K562 (cell line): Measurements from ENCODE around the gene NOX5. TPM values are rescaled to one million over a fixed set of nuclear protein-coding genes. Genes with fewer than 3 reads are reported as not detected.
A peak's percentile ranks its signal among the peaks of the same experiment; 100 is the strongest.

Source experiments
- ATAC-seq: fragments of 200-7000 bp; cut with Tn5 transposase; 3 replicates; pipeline ENCODE4 v1.9.1; 2020; ENCODE audit warnings: moderate library complexity
- BruUV-seq: library from RNA; stranded (reverse); fragments of 400-500 nt; replicated peaks from 2 replicates; lab custom pipeline; 2021; lab: Mats Ljungman, UMichigan
- CTCF ChIA-PET: fragments of 300-600 bp; formaldehyde crosslinking; extraction: SDS; loops from one replicate; lab custom pipeline; 2021; ENCODE audit warnings: low intra/inter-chr PET ratio; lab: Yijun Ruan, JAX
- POLR2A ChIA-PET: fragments of 300-600, 350-650 bp; sonication (Branson Sonifier 250); formaldehyde crosslinking; extraction: SDS; loops from one replicate; lab custom pipeline; 2021; ENCODE audit warnings: antibody characterized with exemption, inconsistent platforms; lab: Yijun Ruan, JAX
- DNase-seq, 4 experiments: peaks; one replicate each; pipeline versions ENCODE4 v3.0.0 to v3.0.0-alpha.2; 2011 to 2018; ENCODE audit warnings: low spot score in 3 of 4, mixed read lengths in 3 of 4; ENCODE audit errors: extremely low read depth in 1 of 4
- FAIRE-seq: peaks from 2 replicates; lab custom pipeline; 2011; peaks lifted over from hg19 to GRCh38; lab: Jason Lieb, UNC
- H2AFZ ChIP-seq: 2 replicates; pipeline ENCODE4 v1.6.0; 2011; ENCODE audit warnings: low read depth, low read length, control low read depth, inconsistent platforms
- H3K27ac ChIP-seq: fragments of 200-600 bp; 3 replicates; pipeline ENCODE4 v1.8.0; 2011; ENCODE audit warnings: low read depth, mild to moderate bottlenecking, control low read depth, inconsistent platforms, low read length, moderate library complexity, mixed read lengths; ENCODE audit errors: extremely low read depth
- H3K27me3 ChIP-seq, 2 experiments: fragments of 300-600 bp in 1 of 2; 2 replicates in 1 of 2; 3 replicates in 1 of 2; pipeline versions ENCODE4 v1.6.0 to v1.8.0; 2011; ENCODE audit warnings: inconsistent platforms in 2 of 2, low read length in 2 of 2, mild to moderate bottlenecking in 1 of 2, mixed read lengths in 1 of 2, moderate library complexity in 1 of 2; ENCODE audit not compliant: control insufficient read depth in 2 of 2, insufficient read depth in 2 of 2
- H3K36me3 ChIP-seq: fragments of 300-600 bp; 3 replicates; pipeline ENCODE4 v1.8.0; 2011; ENCODE audit warnings: mild to moderate bottlenecking, low read length, inconsistent platforms; ENCODE audit not compliant: control insufficient read depth, insufficient read depth
- H3K4me1 ChIP-seq, 2 experiments: fragments of 200-600 bp in 1 of 2; replicated peaks in 1 of 2; 2 replicates in 1 of 2; 3 replicates in 1 of 2; pipeline versions ENCODE4 v1.5.1 to v1.8.0; 2011; ENCODE audit warnings: inconsistent platforms in 2 of 2, low read length in 2 of 2, mild to moderate bottlenecking in 1 of 2, mixed read lengths in 1 of 2, moderate library complexity in 1 of 2; ENCODE audit not compliant: control insufficient read depth in 2 of 2, insufficient read depth in 2 of 2
- H3K4me2 ChIP-seq: 2 replicates; pipeline ENCODE4 v1.6.1; 2011; ENCODE audit warnings: low read length, control low read depth, inconsistent platforms, mixed read lengths; ENCODE audit not compliant: insufficient read depth
- H3K4me3 ChIP-seq: fragments of 200-600 bp; sonication (generic), shearing (Covaris generic); 2 replicates; pipeline ENCODE4 v1.5.1; 2016; ENCODE audit warnings: control low read depth, inconsistent platforms
- H3K79me2 ChIP-seq: fragments of 200-600 bp; 3 replicates; pipeline ENCODE4 v1.8.0; 2011; ENCODE audit warnings: low read length, inconsistent platforms; ENCODE audit not compliant: control insufficient read depth, insufficient read depth
- H3K9ac ChIP-seq, 2 experiments: 2 replicates each; pipeline versions ENCODE4 v1.6.0 to v1.6.1; 2011; ENCODE audit warnings: low read depth in 2 of 2, low read length in 2 of 2, control low read depth in 1 of 2, inconsistent platforms in 1 of 2, mild to moderate bottlenecking in 1 of 2, mixed read lengths in 1 of 2; ENCODE audit not compliant: insufficient read depth in 1 of 2
- H3K9me1 ChIP-seq: one replicate; pipeline ENCODE4 v1.6.0; 2011; ENCODE audit warnings: inconsistent platforms, mild to moderate bottlenecking, low read length, moderate library complexity; ENCODE audit not compliant: control insufficient read depth, insufficient read depth
- H3K9me3 ChIP-seq: replicated peaks from 2 replicates; pipeline ENCODE4 v1.5.1; 2011; ENCODE audit warnings: low read depth, low read length, inconsistent platforms; ENCODE audit not compliant: control insufficient read depth, insufficient read depth
- H4K20me1 ChIP-seq: replicated peaks from 2 replicates; pipeline ENCODE4 v1.6.1; 2011; ENCODE audit warnings: low read length, inconsistent platforms, mixed read lengths; ENCODE audit not compliant: control insufficient read depth, insufficient read depth
- CEBPB ChIP-seq: fragments of 450-650 bp; IDR thresholded peaks from 2 replicates; pipeline ENCODE4 v1.6.1; 2016; ENCODE audit warnings: missing genetic modification characterization, missing compliant biosample characterization
- ELF4 ChIP-seq: fragments of 450-650 bp; formaldehyde crosslinking; IDR thresholded peaks from 2 replicates; pipeline ENCODE4 v1.4.0; 2022; ENCODE audit warnings: missing genetic modification characterization
- WGBS: fragments of 100-300 bp; shearing (Covaris generic); methylation state at CpG from one replicate; pipeline ENCODE4 v1.1.6; 2016; ENCODE audit warnings: low coverage, mixed read lengths; ENCODE audit not compliant: insufficient coverage; ENCODE audit errors: missing lambda C conversion rate; 5-methylcytosine and 5-hydroxymethylcytosine counted together
- in situ Hi-C: fragments of 300-500 bp; cut with MboI; formaldehyde crosslinking; loops from 4 replicates; pipeline ENCODE4 v1.15.0; 2018; ENCODE audit warnings: inconsistent platforms, mixed read lengths
- intact Hi-C: fragments of 100-400 bp; cut with micrococcal nuclease; formaldehyde crosslinking; loops from 2 replicates; pipeline ENCODE4 v1.14.2; 2022
- polyA plus RNA-seq, 8 experiments: library from polyadenylated mRNA; depleted of rRNA in 4 of 8; stranded (reverse) in 5 of 8; unstranded in 3 of 8; fragments of >200 nt; fragmentation: Nextera tagmentation in 2 of 8; fragmentation: Illumina TruSeq in 1 of 8; extraction: Ambion mirVana in 2 of 8; extraction: Trizol in 1 of 8; gene quantifications; 2 replicates each; pipeline versions ENCODE4 v1.2.1 to v1.2.3, GENCODE V29; 2011 to 2014; ENCODE audit warnings: inconsistent platforms in 1 of 8, missing spikeins in 1 of 8
- total RNA-seq, 7 experiments: library from RNA; depleted of rRNA in 6 of 7; stranded (reverse); fragments of >200 nt in 6 of 7; fragmentation: Illumina TruSeq in 2 of 7; extraction: Trizol in 2 of 7; gene quantifications; 2 replicates each; pipeline versions ENCODE4 v1.2.1 to v1.2.3, GENCODE V29; 2011 to 2021; ENCODE audit warnings: low replicate concordance in 1 of 7
- TF ChIP-seq, protein P1 (sequence below): fragments of 450-650 bp; formaldehyde crosslinking; IDR thresholded peaks from 2 replicates; pipeline ENCODE4 v1.4.0; 2020; ENCODE audit warnings: mild to moderate bottlenecking

Gene NOX5
- total and polyA plus RNA-seq, 9 of the 15 experiments (the other 6 are each of a cell fraction or from before 2014, with no cell fraction given), result 0.01 TPM; not detected in 8

DNA sequence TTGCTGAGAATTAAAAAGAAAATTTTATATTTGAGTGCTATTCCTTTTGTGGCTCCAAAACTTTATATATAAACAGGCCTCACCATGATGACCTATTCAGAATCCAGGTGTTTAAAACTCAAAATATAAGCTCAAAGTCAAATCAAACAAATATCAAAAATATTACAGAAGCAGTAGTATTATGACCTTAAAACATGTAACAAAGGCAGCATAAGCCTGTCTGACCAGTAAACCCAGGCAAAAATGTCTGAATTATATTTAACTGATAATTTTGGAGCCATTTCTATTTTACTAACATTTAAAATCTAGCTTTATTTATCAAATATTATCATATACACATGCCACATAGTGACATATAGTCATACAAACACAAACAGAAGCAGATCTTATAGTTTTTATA lies 6.4 kb upstream of the NOX5 start (continued):
- TF ChIP-seq, protein P1, sequence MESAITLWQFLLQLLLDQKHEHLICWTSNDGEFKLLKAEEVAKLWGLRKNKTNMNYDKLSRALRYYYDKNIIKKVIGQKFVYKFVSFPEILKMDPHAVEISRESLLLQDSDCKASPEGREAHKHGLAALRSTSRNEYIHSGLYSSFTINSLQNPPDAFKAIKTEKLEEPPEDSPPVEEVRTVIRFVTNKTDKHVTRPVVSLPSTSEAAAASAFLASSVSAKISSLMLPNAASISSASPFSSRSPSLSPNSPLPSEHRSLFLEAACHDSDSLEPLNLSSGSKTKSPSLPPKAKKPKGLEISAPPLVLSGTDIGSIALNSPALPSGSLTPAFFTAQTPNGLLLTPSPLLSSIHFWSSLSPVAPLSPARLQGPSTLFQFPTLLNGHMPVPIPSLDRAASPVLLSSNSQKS (CRISPR knock-in tag), result no peak

DNA sequence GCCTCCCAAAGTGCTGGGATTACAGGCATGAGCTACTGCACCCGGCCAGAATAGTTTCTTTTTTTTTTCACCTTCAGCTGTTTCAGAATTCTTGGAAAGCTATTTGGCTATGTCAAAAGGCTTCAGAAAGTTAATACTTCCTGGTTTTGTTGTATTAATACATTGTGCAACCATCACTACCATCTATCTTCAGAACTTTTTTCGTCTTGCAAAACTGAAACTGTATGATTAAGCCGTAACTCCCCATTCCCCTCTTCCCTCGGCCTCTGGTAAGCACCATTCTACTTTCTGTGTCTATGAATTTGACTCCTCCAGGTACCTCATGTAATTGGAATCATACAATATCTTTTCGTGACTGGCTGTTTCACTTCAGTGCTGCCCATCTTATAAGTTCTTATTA lies 5.2 kb upstream of the NOX5 start:
- WGBS, result 16% methylated on average over 5 of the region's 5 CpGs
- no peak overlapping the region for H3K4me3 ChIP-seq
- no peak overlapping the region for H3K9ac ChIP-seq
- no peak overlapping the region for H3K4me2 ChIP-seq
- H3K9me1 ChIP-seq, result no peaks in the 10 kb centered on the region
- DNase-seq (no peak), ATAC-seq (no peak), FAIRE-seq (peak; percentile 23)
- 0 out of 5 replicates have a peak, but pooled peaks cover 0 to under 1% of the 10 kb centered on the region in 2 experiments for H3K4me1 ChIP-seq
- H3K27me3 ChIP-seq, result no peaks in the 10 kb centered on the region; a peak in 1 of 5 replicates
- POLR2A ChIA-PET, result interaction anchor here (1.4 to 2.2 kb wide), 2 partner anchors 9 to 12 kb away, joined by 6 to 9 read pairs; no protein-coding TSS in a partner anchor
- no TSS peak for BruUV-seq
- TF ChIP-seq CEBPB (tag), result peak; percentile 30; the same call in 1 of the 2 replicates
- TF ChIP-seq ELF4, result no peak
- H4K20me1 ChIP-seq, result no peaks in the 10 kb centered on the region
- intact Hi-C loops, result no loop called here
- no peaks in the 10 kb centered on the region for H3K79me2 ChIP-seq
- H2AFZ ChIP-seq, result no peak overlapping the region; the same call in 1 of the 2 replicates
- H3K9me3 ChIP-seq, result no peaks in the 10 kb centered on the region; the same call in 1 of the 2 replicates
- H3K36me3 ChIP-seq, result no peaks in the 10 kb centered on the region
- no peak overlapping the region for H3K27ac ChIP-seq
- CTCF ChIA-PET, result no interaction called here
- in situ Hi-C loops, result no loop called here
